ENCODE results near the gene HABP2.

DNA sequence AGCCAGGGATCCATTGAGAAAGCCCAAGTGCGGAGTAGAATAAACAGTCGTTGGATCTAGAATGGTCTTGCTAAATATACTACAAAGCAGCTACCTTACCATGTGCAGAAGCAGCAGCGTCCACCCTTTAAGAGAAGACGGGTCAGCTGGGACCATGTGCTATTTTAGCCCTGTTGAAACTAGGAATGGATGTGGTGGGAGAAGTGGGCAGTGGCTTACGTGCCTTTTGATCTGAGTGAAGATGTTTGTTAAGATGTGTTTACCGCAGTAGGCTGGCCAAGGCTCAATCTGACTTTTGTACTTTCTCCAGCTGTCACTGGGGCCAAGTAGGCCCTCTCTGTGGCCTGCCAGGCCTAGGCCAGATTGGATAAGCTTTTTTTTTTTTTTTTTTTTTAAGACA is 9.2 kb downstream of the HABP2 start:
- TF ChIP-seq, protein P1, sequence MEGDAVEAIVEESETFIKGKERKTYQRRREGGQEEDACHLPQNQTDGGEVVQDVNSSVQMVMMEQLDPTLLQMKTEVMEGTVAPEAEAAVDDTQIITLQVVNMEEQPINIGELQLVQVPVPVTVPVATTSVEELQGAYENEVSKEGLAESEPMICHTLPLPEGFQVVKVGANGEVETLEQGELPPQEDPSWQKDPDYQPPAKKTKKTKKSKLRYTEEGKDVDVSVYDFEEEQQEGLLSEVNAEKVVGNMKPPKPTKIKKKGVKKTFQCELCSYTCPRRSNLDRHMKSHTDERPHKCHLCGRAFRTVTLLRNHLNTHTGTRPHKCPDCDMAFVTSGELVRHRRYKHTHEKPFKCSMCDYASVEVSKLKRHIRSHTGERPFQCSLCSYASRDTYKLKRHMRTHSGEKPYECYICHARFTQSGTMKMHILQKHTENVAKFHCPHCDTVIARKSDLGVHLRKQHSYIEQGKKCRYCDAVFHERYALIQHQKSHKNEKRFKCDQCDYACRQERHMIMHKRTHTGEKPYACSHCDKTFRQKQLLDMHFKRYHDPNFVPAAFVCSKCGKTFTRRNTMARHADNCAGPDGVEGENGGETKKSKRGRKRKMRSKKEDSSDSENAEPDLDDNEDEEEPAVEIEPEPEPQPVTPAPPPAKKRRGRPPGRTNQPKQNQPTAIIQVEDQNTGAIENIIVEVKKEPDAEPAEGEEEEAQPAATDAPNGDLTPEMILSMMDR (IDR thresholded peaks at IDR 0.05; ENCODE audit: poor library complexity): no peak
- no peak for TF ChIP-seq EZH2 (IDR thresholded peaks at IDR 0.05; ENCODE audit: borderline replicate concordance)
